Stimulated activated CD4-positive, alpha-beta T cell treated with anti-CD3 and anti-CD28 coated beads, Interleukin-1b, Interleukin-23, amount 100 ng/mL, for 48 hours (primary cell): ENCODE data around the gene ANAPC2.

Experiments used
- DNase-seq: peaks from one replicate; pipeline ENCODE4 v3.0.0-alpha.2; 2020

Gene ANAPC2

GRCh38 chr9:137213160-137214060, 25.1 kb upstream of the ANAPC2 start:
- no peak for DNase-seq

GRCh38 chr9:137212520-137212919, 24.2 kb upstream of the ANAPC2 start:
- DNase-seq, result no peak

- no peak for DNase-seq
Observed at GRCh38 chr9:137211532-137211931, 23.2 kb upstream of the ANAPC2 start.

- no peak for DNase-seq
Observed at GRCh38 chr9:137206602-137207001, 18.2 kb upstream of the ANAPC2 start.

GRCh38 chr9:137205126-137206069, 17.0 kb upstream of the ANAPC2 start, which contains the start of the genes NDOR1 and TMEM203:
NDOR1 (plus strand) TSS chr9:137205700; CDS start chr9:137205778, 78 bp downstream.
TMEM203 (minus strand) TSS chr9:137205648; CDS start chr9:137205414, 234 bp downstream.
- peak; percentile 93 for DNase-seq

GRCh38 chr9:137204731-137205125, 16.4 kb upstream of the ANAPC2 start:
- DNase-seq, result no peak

GRCh38 chr9:137202966-137203365, 14.6 kb upstream of the ANAPC2 start:
- no peak for DNase-seq

- no peak for DNase-seq
Observed at GRCh38 chr9:137201205-137201868, 13.0 kb upstream of the ANAPC2 start.

GRCh38 chr9:137200311-137201204, 12.2 kb upstream of the ANAPC2 start, which contains the start of gene TPRN:
TPRN (minus strand) TSS chr9:137200741; CDS start chr9:137200711, 30 bp downstream.
- DNase-seq, result peak; percentile 98

GRCh38 chr9:137199411-137200121, 11.2 kb upstream of the ANAPC2 start:
- no peak for DNase-seq

GRCh38 chr9:137198902-137199283, 10.5 kb upstream of the ANAPC2 start:
- no peak for DNase-seq

GRCh38 chr9:137198051-137198901, 9.9 kb upstream of the ANAPC2 start:
- no peak for DNase-seq

GRCh38 chr9:137195525-137196220, 7.3 kb upstream of the ANAPC2 start:
- no peak for DNase-seq

- no peak for DNase-seq
Observed at GRCh38 chr9:137194909-137195308, 6.5 kb upstream of the ANAPC2 start.

- DNase-seq, result no peak
Observed at GRCh38 chr9:137194388-137194787, 6.0 kb upstream of the ANAPC2 start.

- DNase-seq, result no peak
Observed at GRCh38 chr9:137193771-137194170, 5.4 kb upstream of the ANAPC2 start.

- no peak for DNase-seq
Observed at GRCh38 chr9:137192859-137193258, 4.5 kb upstream of the ANAPC2 start.

GRCh38 chr9:137192448-137192780, 4.1 kb upstream of the ANAPC2 start:
- no peak for DNase-seq

GRCh38 chr9:137191691-137192447, 3.5 kb upstream of the ANAPC2 start:
- no peak for DNase-seq
